OCI-LY1 (cell line): ENCODE results near the gene APC2.

Experiments used
- EZH2 ChIP-seq: fragments of 200-600 bp; sonication (generic), shearing (Covaris generic); IDR thresholded peaks from 2 replicates; pipeline ENCODE4 v1.8.0; 2017; ENCODE audit warnings: borderline replicate concordance, mixed run types, mild to moderate bottlenecking, antibody characterized with exemption, low read length, moderate library complexity, mixed read lengths
- TF ChIP-seq, protein P1 (sequence below): fragments of 200-600 bp; sonication (generic), shearing (Covaris generic); IDR thresholded peaks from 2 replicates; pipeline ENCODE4 v1.5.1; 2017; ENCODE audit warnings: mild to moderate bottlenecking, antibody characterized with exemption, low read length, moderate library complexity, mixed read lengths

DNA sequence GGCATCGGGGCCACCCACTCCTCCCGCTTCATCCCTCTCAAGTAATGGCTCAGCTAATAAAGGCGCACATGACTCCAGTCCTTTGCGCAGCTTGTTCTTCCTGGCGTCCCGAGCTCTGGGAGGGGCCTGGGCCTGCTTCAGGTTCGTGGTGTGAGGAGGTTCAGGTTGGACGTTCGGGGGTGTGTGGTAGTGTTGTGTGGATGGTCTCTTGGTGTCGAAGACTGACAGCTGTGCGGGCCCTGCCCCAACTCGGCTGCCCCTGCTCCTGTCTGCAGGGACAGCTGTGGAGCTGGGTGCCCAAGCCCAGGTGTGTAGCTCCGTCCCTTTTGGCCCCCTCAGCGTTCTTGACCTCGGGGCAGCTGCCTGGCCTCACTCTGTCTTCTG lies 9.5 kb upstream of the APC2 start:
- TF ChIP-seq, protein P1, sequence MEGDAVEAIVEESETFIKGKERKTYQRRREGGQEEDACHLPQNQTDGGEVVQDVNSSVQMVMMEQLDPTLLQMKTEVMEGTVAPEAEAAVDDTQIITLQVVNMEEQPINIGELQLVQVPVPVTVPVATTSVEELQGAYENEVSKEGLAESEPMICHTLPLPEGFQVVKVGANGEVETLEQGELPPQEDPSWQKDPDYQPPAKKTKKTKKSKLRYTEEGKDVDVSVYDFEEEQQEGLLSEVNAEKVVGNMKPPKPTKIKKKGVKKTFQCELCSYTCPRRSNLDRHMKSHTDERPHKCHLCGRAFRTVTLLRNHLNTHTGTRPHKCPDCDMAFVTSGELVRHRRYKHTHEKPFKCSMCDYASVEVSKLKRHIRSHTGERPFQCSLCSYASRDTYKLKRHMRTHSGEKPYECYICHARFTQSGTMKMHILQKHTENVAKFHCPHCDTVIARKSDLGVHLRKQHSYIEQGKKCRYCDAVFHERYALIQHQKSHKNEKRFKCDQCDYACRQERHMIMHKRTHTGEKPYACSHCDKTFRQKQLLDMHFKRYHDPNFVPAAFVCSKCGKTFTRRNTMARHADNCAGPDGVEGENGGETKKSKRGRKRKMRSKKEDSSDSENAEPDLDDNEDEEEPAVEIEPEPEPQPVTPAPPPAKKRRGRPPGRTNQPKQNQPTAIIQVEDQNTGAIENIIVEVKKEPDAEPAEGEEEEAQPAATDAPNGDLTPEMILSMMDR: no peak
- no peak for TF ChIP-seq EZH2
